ENCODE measurements around the gene MED8. TPM values are rescaled to one million over a fixed set of nuclear protein-coding genes. Genes with fewer than 3 reads are reported as not detected.

MED8 gene
- total RNA-seq, 2 donors from 2014 or later, result 18.8 to 21.3 TPM

GRCh38 chr1:43367904-43368645 is 21.5 kb downstream of the MED8 start, which contains the start of gene ELOVL1:
Gene ELOVL1, minus strand, starts transcription at chr1:43368011. Its CDS starts 2,402 bp downstream, at chr1:43365609.
- Histone ChIP-seq H3K4me1 (peaks cover 0 to 40% of the 10 kb centered on the region in 2 donors), H3K4me3 (peak within 1 kb of the TSS; percentile 88 to 89), H3K9me3 (no peaks in the 10 kb centered on the region), H3K36me3 (peaks cover 24% of the 10 kb centered on the region), H3K27me3 (no peaks in the 10 kb centered on the region), H3K27ac (peak within 1 kb of the TSS; percentile 92 to 93)
- DNase-seq (ENCODE audit: low spot score), result peak; percentile 91
- peak in 1 of 2 donors; percentile 49 for TF ChIP-seq CTCF (IDR thresholded peaks at IDR 0.05)

GRCh38 chr1:43367026-43367903 is 22.3 kb downstream of the MED8 start:
- DNase-seq (ENCODE audit: low spot score), result no peak
- H3K27me3 ChIP-seq, result no peaks in the 10 kb centered on the region
- TF ChIP-seq CTCF (IDR thresholded peaks at IDR 0.05), result no peak
- peaks cover 30% of the 10 kb centered on the region for H3K36me3 ChIP-seq
- H3K4me1 ChIP-seq, result peaks cover 0 to 32% of the 10 kb centered on the region in 2 donors
- H3K4me3 ChIP-seq, result peak overlapping the region; percentile 88 to 89
- H3K27ac ChIP-seq, result peak overlapping the region; percentile 92 to 93
- no peaks in the 10 kb centered on the region for H3K9me3 ChIP-seq

- Histone ChIP-seq H3K27me3 (no peaks in the 10 kb centered on the region), H3K27ac (peak overlapping the region; percentile 92 to 93), H3K9me3 (no peaks in the 10 kb centered on the region), H3K4me3 (peak overlapping the region; percentile 88 to 89), H3K36me3 (peaks cover 37% of the 10 kb centered on the region), H3K4me1 (peaks cover 0 to 30% of the 10 kb centered on the region in 2 donors)
- DNase-seq (ENCODE audit: low spot score), result no peak
- no peak for TF ChIP-seq CTCF (IDR thresholded peaks at IDR 0.05)
Measured at GRCh38 chr1:43366601-43367025, 23.0 kb downstream of the MED8 start.

- H3K27me3 ChIP-seq, result no peaks in the 10 kb centered on the region
- no peak for DNase-seq (ENCODE audit: low spot score)
- H3K4me3 ChIP-seq, result peak overlapping the region; percentile 88 to 89
- H3K36me3 ChIP-seq, result peaks cover 37% of the 10 kb centered on the region
- no peak for TF ChIP-seq CTCF (IDR thresholded peaks at IDR 0.05)
- H3K4me1 ChIP-seq, result peaks cover 0 to 30% of the 10 kb centered on the region in 2 donors
- H3K9me3 ChIP-seq, result no peaks in the 10 kb centered on the region
- peak overlapping the region; percentile 92 to 93 for H3K27ac ChIP-seq
Measured at GRCh38 chr1:43366179-43366578, 23.4 kb downstream of the MED8 start.

GRCh38 chr1:43365678-43366077 is 23.9 kb downstream of the MED8 start:
- DNase-seq (ENCODE audit: low spot score), result no peak
- H3K4me1 ChIP-seq, result peaks cover 0 to 30% of the 10 kb centered on the region in 2 donors
- peaks cover 37% of the 10 kb centered on the region for H3K36me3 ChIP-seq
- no peak overlapping the region for H3K4me3 ChIP-seq
- H3K9me3 ChIP-seq, result no peaks in the 10 kb centered on the region
- no peak overlapping the region for H3K27ac ChIP-seq
- no peak for TF ChIP-seq CTCF (IDR thresholded peaks at IDR 0.05)
- H3K27me3 ChIP-seq, result no peaks in the 10 kb centered on the region

Data from right atrium auricular region (tissue), 2 donors.